SH-SY5Y (cell line): ENCODE measurements around the gene BBS9.

Experiments
- GATA2 ChIP-seq: IDR thresholded peaks from 2 replicates; pipeline ENCODE4 v1.6.1; 2011; ENCODE audit warnings: mild to moderate bottlenecking, low read depth, low read length
- GATA3 ChIP-seq: IDR thresholded peaks from 2 replicates; pipeline ENCODE4 v1.6.1; 2011; ENCODE audit warnings: low read depth, mild to moderate bottlenecking, low read length, moderate library complexity

DNA sequence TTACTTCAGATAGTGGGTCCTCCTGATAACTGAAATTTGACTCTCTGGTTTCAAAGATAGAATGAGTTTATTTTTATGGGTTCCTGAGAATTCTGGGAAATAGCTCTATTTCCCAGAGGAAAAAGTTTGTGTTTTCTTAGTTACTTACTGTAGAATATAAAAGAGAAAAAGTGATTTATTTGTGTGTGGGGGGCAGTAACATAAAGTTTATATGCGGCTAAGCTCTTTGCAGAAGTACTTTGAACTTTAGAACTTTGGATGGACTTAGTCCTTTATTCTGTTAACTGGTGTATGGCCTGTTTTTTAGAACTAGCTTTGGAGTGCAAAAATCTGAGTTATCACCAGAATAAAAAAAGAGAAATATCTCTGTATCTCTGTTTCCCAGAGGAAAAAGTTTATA is 157.1 kb downstream of the BBS9 start:
- TF ChIP-seq GATA2 = no peak
- no peak for TF ChIP-seq GATA3
